T-cell (primary cell): ENCODE data around the gene DMKN. TPM values are rescaled to one million over a fixed set of nuclear protein-coding genes. Genes with fewer than 3 reads are reported as not detected.

ENCODE experiments used
- ATAC-seq, 4 experiments: fragments of 200-7000 bp in 3 of 4; fragments of 150-1000 bp in 1 of 4; cut with Tn5 transposase; replicated peaks in 1 of 4; 1 replicate in 3 of 4; 2 replicates in 1 of 4; pipeline ENCODE4 v1.10.0; 2021; ENCODE audit warnings: moderate library complexity in 3 of 4, mild to moderate bottlenecking in 2 of 4, moderate number of reproducible peaks in 1 of 4
- CTCF ChIA-PET, 2 donors: fragments of 300-600 bp; sonication (Branson Sonifier 250); formaldehyde crosslinking; loops; one replicate each; lab custom pipeline; 2022; ENCODE audit warnings: antibody characterized with exemption in 2 of 2; lab: Charles Lee
- POLR2A ChIA-PET, 2 donors: fragments of 300-600 bp; sonication (Branson Sonifier 250); formaldehyde crosslinking; loops; one replicate each; lab custom pipeline; 2022; ENCODE audit warnings: antibody characterized with exemption in 2 of 2; lab: Charles Lee
- DNase-seq, 35 experiments: peaks; one replicate each; pipeline versions ENCODE4 v3.0.0 to v3.0.0-alpha.2; 2013 to 2023
- H3K27ac ChIP-seq: one replicate; pipeline ENCODE4 v1.5.1; 2013; ENCODE audit warnings: low read length
- H3K27me3 ChIP-seq, 2 experiments: replicated peaks in 1 of 2; 1 replicate in 1 of 2; 2 replicates in 1 of 2; pipeline versions ENCODE4 v1.6.1 to v1.7.0; 2013; ENCODE audit warnings: low read length in 1 of 2, mixed read lengths in 1 of 2; ENCODE audit not compliant: control insufficient read depth in 2 of 2, insufficient read depth in 2 of 2; ENCODE audit errors: extremely low read depth in 1 of 2
- H3K36me3 ChIP-seq, 2 donors: 1 replicate in 1 of 2; 2 replicates in 1 of 2; pipeline versions ENCODE4 v1.6.1 to v1.7.0; 2013; ENCODE audit warnings: low read length in 1 of 2; ENCODE audit not compliant: control insufficient read depth in 2 of 2, insufficient read depth in 1 of 2; ENCODE audit errors: extremely low read depth in 1 of 2
- H3K4me1 ChIP-seq, 2 experiments: 1 replicate in 1 of 2; 2 replicates in 1 of 2; pipeline versions ENCODE4 v1.6.1 to v1.7.0; 2013; ENCODE audit warnings: low read length in 2 of 2, mixed read lengths in 1 of 2; ENCODE audit not compliant: insufficient read depth in 2 of 2, control insufficient read depth in 1 of 2; ENCODE audit errors: extremely low read depth in 1 of 2
- H3K4me3 ChIP-seq, 2 donors: 1 replicate in 1 of 2; 2 replicates in 1 of 2; pipeline versions ENCODE4 v1.5.1 to v1.7.0; 2013; ENCODE audit warnings: mild to moderate bottlenecking in 2 of 2, low read length in 1 of 2, moderate library complexity in 1 of 2; ENCODE audit not compliant: control insufficient read depth in 1 of 2; ENCODE audit errors: extremely low read depth in 1 of 2
- H3K9me3 ChIP-seq: 2 replicates; pipeline ENCODE4 v1.7.0; 2013
- H3K27ac Mint-ChIP-seq, 2 donors: one replicate each; pipeline ENCODE4 v1.8.0; 2020 to 2021; ENCODE audit warnings: mild to moderate bottlenecking in 2 of 2, mixed read lengths in 2 of 2
- H3K27me3 Mint-ChIP-seq, 2 donors: one replicate each; pipeline ENCODE4 v1.8.0; 2021 to 2022; ENCODE audit warnings: mixed read lengths in 2 of 2
- H3K36me3 Mint-ChIP-seq: one replicate; pipeline ENCODE4 v1.8.0; 2021; ENCODE audit warnings: mixed read lengths
- H3K4me1 Mint-ChIP-seq, 3 donors: one replicate each; pipeline ENCODE4 v1.8.0; 2020 to 2022; ENCODE audit warnings: mixed read lengths in 3 of 3, mild to moderate bottlenecking in 1 of 3
- H3K4me3 Mint-ChIP-seq, 3 donors: one replicate each; pipeline ENCODE4 v1.8.0; 2020 to 2022; ENCODE audit warnings: mild to moderate bottlenecking in 3 of 3, mixed read lengths in 3 of 3, moderate library complexity in 3 of 3
- H3K9me3 Mint-ChIP-seq, 3 donors: one replicate each; pipeline ENCODE4 v1.8.0; 2020 to 2022; ENCODE audit warnings: mixed read lengths in 3 of 3
- WGBS: methylation state at CpG from one replicate; pipeline ENCODE4 v1.1.5; 2013; ENCODE audit warnings: missing lambda C conversion rate; ENCODE audit not compliant: insufficient coverage; 5-methylcytosine and 5-hydroxymethylcytosine counted together
- total RNA-seq, 35 experiments: library from RNA in 6 of 35; stranded (reverse) in 6 of 35; fragments of 120-200 nt in 1 of 35; gene quantifications; one replicate each; pipeline versions ENCODE4 v1.2.1 to v1.2.4 and lab custom pipeline; 2013 to 2026

The DMKN gene
- total RNA-seq, 5 donors from 2014 or later (not counting 1 experiment from before 2014, with no cell fraction given) = 1.8 to 2.3 (median 2.1) TPM; not detected in 1

DNA sequence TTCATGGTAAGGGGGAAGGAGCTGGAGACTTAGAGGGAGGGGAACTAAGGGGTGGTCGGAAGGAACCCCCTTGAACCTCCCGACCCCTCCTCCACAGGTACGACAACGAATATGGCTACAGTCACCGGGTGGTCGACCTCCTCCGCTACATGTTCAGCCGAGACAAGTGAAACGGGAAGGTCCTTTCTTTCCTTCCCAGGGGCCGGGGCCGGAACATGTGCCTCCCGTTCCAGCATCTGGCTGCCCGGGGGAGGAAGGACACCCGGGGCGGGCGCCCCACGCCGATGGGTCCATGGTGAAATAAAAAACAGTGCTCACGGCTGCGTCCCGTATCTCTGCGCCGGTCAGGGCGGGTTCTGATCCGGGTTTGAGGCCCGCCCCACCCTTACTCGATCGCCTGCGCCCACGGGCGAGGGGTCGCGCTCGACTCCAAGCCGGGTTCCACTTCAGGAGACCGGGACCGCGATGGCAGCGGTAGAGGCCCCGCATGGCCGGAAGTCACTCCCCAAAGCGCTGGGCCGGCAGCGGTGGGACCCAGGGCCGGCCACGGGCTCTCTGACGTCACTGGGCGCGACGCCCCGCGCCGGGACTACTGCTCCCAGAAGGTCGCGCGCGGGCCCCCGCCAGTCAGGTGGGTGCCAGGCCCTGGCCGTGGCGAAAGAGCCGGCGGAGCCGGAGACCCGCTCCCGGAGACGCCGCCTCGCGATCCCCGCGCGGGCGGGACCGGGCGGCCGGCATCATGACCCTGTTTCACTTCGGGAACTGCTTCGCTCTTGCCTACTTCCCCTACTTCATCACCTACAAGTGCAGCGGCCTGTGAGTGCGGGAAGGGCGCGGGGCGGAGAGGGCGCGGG, 31.8 kb upstream of the DMKN start, which contains the start of gene TMEM147:
Gene TMEM147 (plus strand): TSS at position 626 of the 854 bp plus-strand sequence. CDS start 114 bp downstream, at position 740.
- ChIA-PET CTCF (interaction anchor here in 1 of 2 donors (0.6 kb wide), 1 partner anchor 320 kb away, joined by 3 read pairs; no protein-coding TSS in a partner anchor), POLR2A (no interaction called here)
- H3K27ac ChIP-seq = peak within 1 kb of the TSS; percentile 88
- peaks cover 3 to 7% of the 10 kb centered on the region in 2 donors for H3K36me3 ChIP-seq
- no peaks in the 10 kb centered on the region for H3K27me3 ChIP-seq
- peaks cover 8% of the 10 kb centered on the region for H3K36me3 Mint-ChIP-seq
- no peaks in the 10 kb centered on the region for H3K9me3 ChIP-seq
- H3K27ac Mint-ChIP-seq = peak within 1 kb of the TSS; percentile 86 to 87
- H3K4me1 Mint-ChIP-seq = peaks cover 35 to 40% (median 39%) of the 10 kb centered on the region in 3 donors
- ATAC-seq = peak; percentile 90 to 92 (median 92)
- H3K4me3 Mint-ChIP-seq = peak within 1 kb of the TSS; percentile 83 to 89 (median 84)
- peak; percentile 34 to 81 (median 64) for DNase-seq
- no peaks in the 10 kb centered on the region for H3K9me3 Mint-ChIP-seq
- H3K27me3 Mint-ChIP-seq = no peaks in the 10 kb centered on the region
- peaks cover 10 to 38% of the 10 kb centered on the region in 2 experiments for H3K4me1 ChIP-seq
- peak within 1 kb of the TSS; percentile 75 to 88 for H3K4me3 ChIP-seq
- WGBS = under 1% methylated on average over 76 of the region's 85 CpGs

DNA sequence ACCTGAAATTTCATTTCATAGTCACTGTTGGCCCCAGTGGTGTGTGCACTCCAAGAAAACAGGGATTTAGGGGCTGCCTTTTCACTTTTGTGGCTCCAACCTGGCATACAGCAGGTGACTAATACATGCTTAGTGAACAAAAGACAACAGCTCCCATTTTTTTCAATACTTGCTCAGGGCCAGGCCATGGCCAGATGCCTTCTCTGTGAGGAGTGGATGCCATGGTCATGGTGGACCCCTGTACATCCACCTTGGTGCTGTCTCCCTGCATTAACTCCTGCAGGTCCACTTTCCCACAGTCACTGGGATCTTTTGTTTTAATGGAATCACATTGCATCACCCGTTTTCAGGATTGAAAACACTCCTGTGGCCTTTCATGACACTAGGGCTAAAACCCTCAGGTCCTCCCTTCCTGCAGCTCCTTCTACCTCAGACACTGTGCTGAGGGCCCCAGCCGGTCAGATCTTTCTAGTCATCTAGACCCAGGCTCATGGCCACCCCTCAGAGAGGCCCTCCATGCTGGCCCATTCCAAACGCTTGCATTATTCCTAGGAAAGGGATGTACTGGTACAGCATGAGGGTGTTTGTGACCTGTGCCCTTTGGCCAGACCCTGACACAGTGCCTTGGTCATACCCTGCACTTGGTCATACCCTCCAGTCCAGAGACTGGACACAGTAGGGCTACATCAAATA, 30.8 kb upstream of the DMKN start:
- no peaks in the 10 kb centered on the region for H3K27me3 ChIP-seq
- Mint-ChIP-seq H3K27me3 (no peaks in the 10 kb centered on the region), H3K9me3 (no peaks in the 10 kb centered on the region), H3K36me3 (peaks cover 6% of the 10 kb centered on the region), H3K4me3 (peak overlapping the region; percentile 83 to 87 (median 84)), H3K27ac (peak overlapping the region; percentile 86 to 87), H3K4me1 (peaks cover 32 to 42% (median 38%) of the 10 kb centered on the region in 3 donors)
- ChIA-PET CTCF (interaction anchor here in 1 of 2 donors (0.6 kb wide), 1 partner anchor 321 kb away, joined by 3 read pairs; no protein-coding TSS in a partner anchor), POLR2A (no interaction called here)
- DNase-seq (no peak), ATAC-seq (no peak)
- peaks cover 3% of the 10 kb centered on the region in 2 donors for H3K36me3 ChIP-seq
- peak overlapping the region; percentile 88 for H3K27ac ChIP-seq
- H3K4me1 ChIP-seq = peaks cover 10 to 36% of the 10 kb centered on the region in 2 experiments
- 94% methylated on average over 3 of the region's 3 CpGs for WGBS
- no peaks in the 10 kb centered on the region for H3K9me3 ChIP-seq
- peak overlapping the region; percentile 75 to 88 for H3K4me3 ChIP-seq

DNA sequence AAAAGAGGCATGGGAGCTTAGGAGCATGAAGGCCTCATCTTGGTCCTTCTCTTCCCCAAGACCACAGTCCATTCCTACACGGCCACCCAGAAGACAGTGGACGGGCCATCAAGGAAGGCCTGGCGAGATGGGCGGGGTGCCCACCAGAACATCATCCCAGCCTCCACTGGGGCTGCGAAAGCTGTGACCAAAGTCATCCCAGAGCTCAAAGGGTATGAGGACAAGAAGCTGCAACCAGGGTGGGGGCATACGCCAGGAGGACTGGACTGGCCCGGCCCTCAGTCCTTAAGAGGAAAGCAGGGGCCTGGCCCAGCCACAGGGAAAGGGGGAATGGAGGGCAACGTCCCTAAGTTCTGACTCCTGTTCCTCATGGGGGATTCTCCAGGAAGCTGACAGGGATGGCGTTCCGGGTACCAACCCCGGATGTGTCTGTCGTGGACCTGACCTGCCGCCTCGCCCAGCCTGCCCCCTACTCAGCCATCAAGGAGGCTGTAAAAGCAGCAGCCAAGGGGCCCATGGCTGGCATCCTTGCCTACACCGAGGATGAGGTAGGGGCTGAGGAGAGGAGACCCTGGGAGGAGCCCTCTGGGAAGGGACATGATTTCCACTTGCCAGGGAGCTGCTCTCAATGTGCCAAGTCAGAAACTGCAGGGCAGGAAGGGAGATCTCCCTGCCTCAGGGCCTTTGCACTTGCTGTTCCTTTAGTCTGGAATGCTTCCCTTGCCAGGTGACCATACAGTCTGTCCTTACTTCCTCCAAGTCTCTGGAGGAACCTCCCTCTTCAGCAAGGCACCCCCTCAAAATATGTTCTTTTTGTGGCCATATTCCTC, 30.0 kb upstream of the DMKN start:
- no peak for ATAC-seq
- H3K9me3 ChIP-seq = no peaks in the 10 kb centered on the region
- no peak overlapping the region for H3K4me3 ChIP-seq
- H3K36me3 ChIP-seq = peaks cover 3% of the 10 kb centered on the region in 2 donors
- Mint-ChIP-seq H3K36me3 (peaks cover 3% of the 10 kb centered on the region), H3K4me3 (no peak overlapping the region), H3K27ac (no peak overlapping the region), H3K4me1 (peaks cover 24 to 35% (median 32%) of the 10 kb centered on the region in 3 donors), H3K27me3 (no peaks in the 10 kb centered on the region), H3K9me3 (no peaks in the 10 kb centered on the region)
- no peak for DNase-seq
- ChIA-PET CTCF (no interaction called here), POLR2A (no interaction called here)
- 91% methylated on average over 7 of the region's 15 CpGs for WGBS
- H3K27ac ChIP-seq = no peak overlapping the region
- H3K27me3 ChIP-seq = no peaks in the 10 kb centered on the region
- H3K4me1 ChIP-seq = peaks cover 10 to 31% of the 10 kb centered on the region in 2 experiments

DNA sequence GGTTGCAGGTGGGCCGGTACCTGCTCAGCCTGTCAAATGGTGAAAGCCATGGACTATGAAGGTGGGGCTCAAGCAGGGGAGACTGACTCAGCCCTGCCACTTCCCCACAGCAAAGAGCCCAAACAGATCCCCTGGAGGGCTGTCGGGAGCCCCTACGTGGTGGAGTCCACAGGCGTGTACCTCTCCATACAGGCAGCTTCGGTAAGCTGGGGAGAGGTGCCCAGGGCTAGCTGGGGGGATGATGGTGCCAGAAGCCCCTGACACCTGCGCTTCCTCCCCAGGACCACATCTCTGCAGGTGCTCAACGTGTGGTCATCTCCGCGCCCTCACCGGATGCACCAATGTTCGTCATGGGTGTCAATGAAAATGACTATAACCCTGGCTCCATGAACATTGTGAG, 28.8 kb upstream of the DMKN start:
- POLR2A ChIA-PET = no interaction called here
- CTCF ChIA-PET = no interaction called here

DNA sequence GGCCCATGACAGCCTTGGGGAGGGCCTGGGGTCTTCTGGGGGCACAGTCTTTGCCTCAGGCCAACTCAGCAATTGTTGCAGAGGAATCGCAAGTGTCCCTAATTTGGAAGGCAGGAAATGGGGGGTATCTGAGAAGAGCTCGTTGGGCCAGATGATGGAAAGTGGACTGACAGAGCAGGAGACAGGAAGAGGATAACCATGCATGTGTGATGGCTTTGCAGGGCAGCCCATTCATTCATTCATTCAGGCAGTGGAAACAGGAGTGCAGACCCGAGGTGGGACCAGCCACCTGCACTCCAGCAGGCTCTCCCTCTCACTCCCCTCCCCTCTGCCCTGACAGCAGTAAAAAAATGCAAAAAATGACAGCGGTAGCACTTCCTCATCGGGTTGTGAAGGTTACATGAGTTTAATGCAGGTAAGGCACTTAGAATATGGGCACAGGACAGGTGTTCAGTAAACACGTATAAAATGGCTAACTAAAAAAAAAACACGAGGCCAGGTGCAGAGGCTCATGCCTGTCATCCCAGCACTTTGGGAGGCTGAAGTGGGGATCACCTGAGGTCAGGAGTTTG, 27.0 kb upstream of the DMKN start:
- H3K9me3 Mint-ChIP-seq = no peaks in the 10 kb centered on the region
- no peaks in the 10 kb centered on the region for H3K36me3 Mint-ChIP-seq
- H3K4me3 Mint-ChIP-seq = no peak overlapping the region
- Histone ChIP-seq H3K36me3 (no peaks in the 10 kb centered on the region), H3K27me3 (no peaks in the 10 kb centered on the region), H3K9me3 (no peaks in the 10 kb centered on the region), H3K27ac (no peak overlapping the region), H3K4me3 (no peak overlapping the region), H3K4me1 (peaks cover 3 to 13% of the 10 kb centered on the region in 2 experiments)
- POLR2A ChIA-PET = no interaction called here
- H3K4me1 Mint-ChIP-seq = peaks cover 8 to 13% (median 12%) of the 10 kb centered on the region in 3 donors
- CTCF ChIA-PET = no interaction called here
- 45% methylated on average over 2 of the region's 7 CpGs for WGBS
- DNase-seq (no peak), ATAC-seq (no peak)
- H3K27me3 Mint-ChIP-seq = no peaks in the 10 kb centered on the region
- no peak overlapping the region for H3K27ac Mint-ChIP-seq

More for the DNA sequence above, 28.8 kb upstream of the DMKN start:
- H3K9me3 Mint-ChIP-seq = no peaks in the 10 kb centered on the region
- no peak overlapping the region for H3K4me3 ChIP-seq
- no peaks in the 10 kb centered on the region for H3K27me3 ChIP-seq
- no peak overlapping the region for H3K27ac ChIP-seq
- peaks cover 2% of the 10 kb centered on the region for H3K36me3 Mint-ChIP-seq
- DNase-seq (no peak), ATAC-seq (no peak)
- peaks cover 20 to 26% (median 24%) of the 10 kb centered on the region in 3 donors for H3K4me1 Mint-ChIP-seq
- 100% methylated on average over 1 of the region's 11 CpGs for WGBS
- no peaks in the 10 kb centered on the region for H3K36me3 ChIP-seq
- no peak overlapping the region for H3K4me3 Mint-ChIP-seq
- peaks cover 10 to 30% of the 10 kb centered on the region in 2 experiments for H3K4me1 ChIP-seq
- no peaks in the 10 kb centered on the region for H3K27me3 Mint-ChIP-seq
- H3K27ac Mint-ChIP-seq = no peak overlapping the region
- no peaks in the 10 kb centered on the region for H3K9me3 ChIP-seq
